LNCAP (cell line): Measurements from ENCODE around the gene GGA3.

ENCODE experiments used
- CTCF ChIP-seq: fragments of 450-650 bp; IDR thresholded peaks from 2 replicates; pipeline ENCODE4 v1.5.1; 2017; ENCODE audit warnings: mild to moderate bottlenecking

Gene GGA3

GRCh38 chr17:75228305-75228704, 33.1 kb downstream of the GGA3 start:
- no peak for TF ChIP-seq CTCF

- TF ChIP-seq CTCF, result no peak
These were observed 33.7 kb downstream of the GGA3 start for GRCh38 chr17:75227729-75228128.

GRCh38 chr17:75225016-75225415, 36.4 kb downstream of the GGA3 start:
- no peak for TF ChIP-seq CTCF

GRCh38 chr17:75219815-75220214, 41.6 kb downstream of the GGA3 start:
- no peak for TF ChIP-seq CTCF

GRCh38 chr17:75218131-75218530, 43.3 kb downstream of the GGA3 start:
- no peak for TF ChIP-seq CTCF

GRCh38 chr17:75209061-75209460, 52.3 kb downstream of the GGA3 start:
- TF ChIP-seq CTCF, result no peak

- no peak for TF ChIP-seq CTCF
These were observed 53.2 kb downstream of the GGA3 start for GRCh38 chr17:75208161-75208560.

- no peak for TF ChIP-seq CTCF
These were observed 53.6 kb downstream of the GGA3 start for GRCh38 chr17:75207760-75208159.
